OCI-LY3 (cell line): Measurements from ENCODE around the gene CEMIP2.

ENCODE experiments used
- H2AFZ ChIP-seq: fragments of 200-600, 300-600 bp; shearing (Covaris generic); 2 replicates; pipeline ENCODE4 v1.6.0; 2014; ENCODE audit warnings: antibody characterized with exemption, low read depth, low read length
- H3K27ac ChIP-seq: fragments of 200-600, 300-600 bp; sonication (generic); 2 replicates; pipeline ENCODE4 v1.5.1; 2014; ENCODE audit warnings: mild to moderate bottlenecking, low read length, moderate library complexity, mixed read lengths
- H3K27me3 ChIP-seq: fragments of 200-600, 300-600 bp; sonication (generic); 2 replicates; pipeline ENCODE4 v1.6.1; 2014; ENCODE audit warnings: low read depth, low read length, mixed read lengths
- H3K36me3 ChIP-seq: fragments of 200-600, 300-600 bp; sonication (generic); replicated peaks from 2 replicates; pipeline ENCODE3; 2014; ENCODE audit warnings: low read depth, low read length, mixed read lengths
- H3K4me1 ChIP-seq: fragments of 300-600, 200-600 bp; sonication (generic); 2 replicates; pipeline ENCODE4 v1.6.1; 2014; ENCODE audit warnings: low read length, mixed read lengths
- H3K4me2 ChIP-seq: fragments of 200-600, 300-600 bp; sonication (generic); 2 replicates; pipeline ENCODE4 v1.6.1; 2014; ENCODE audit warnings: low read length, mixed read lengths
- H3K4me3 ChIP-seq: fragments of 300-600, 200-600 bp; sonication (generic); 2 replicates; pipeline ENCODE4 v1.5.1; 2014; ENCODE audit warnings: antibody characterized with exemption, mild to moderate bottlenecking, low read length, moderate library complexity
- H3K79me2 ChIP-seq: fragments of 300-600, 200-600 bp; shearing (Covaris generic); 2 replicates; pipeline ENCODE4 v1.6.1; 2014; ENCODE audit warnings: mild to moderate bottlenecking, low read length, mixed read lengths
- H3K9ac ChIP-seq: fragments of 300-600, 200-600 bp; shearing (Covaris generic); 2 replicates; pipeline ENCODE4 v1.6.0; 2014; ENCODE audit warnings: mild to moderate bottlenecking, low read length, moderate library complexity
- H3K9me3 ChIP-seq: fragments of 200-600, 300-600 bp; shearing (Covaris generic); 2 replicates; pipeline ENCODE4 v1.6.1; 2014; ENCODE audit warnings: low read length, mixed read lengths; ENCODE audit not compliant: insufficient read depth
- H4K20me1 ChIP-seq: fragments of 200-600, 300-600 bp; sonication (generic); 2 replicates; pipeline ENCODE4 v1.6.1; 2016; ENCODE audit warnings: low read length, mixed read lengths; ENCODE audit not compliant: insufficient read depth
- CTCF ChIP-seq: fragments of 200-600, 300-600 bp; sonication (generic); IDR thresholded peaks from 2 replicates; pipeline ENCODE4 v1.5.1; 2014; ENCODE audit warnings: antibody characterized with exemption, low read length, low read depth
- EZH2phosphoT487 ChIP-seq: fragments of 200-600 bp; shearing (Covaris generic); IDR thresholded peaks from 2 replicates; pipeline ENCODE4 v1.6.1; 2018; ENCODE audit warnings: antibody characterized with exemption, mixed run types, low read depth

Gene CEMIP2

GRCh38 chr9:71652480-71652879 lies 115.8 kb downstream of the CEMIP2 start:
- no peak overlapping the region for H3K9ac ChIP-seq
- H3K27ac ChIP-seq, result no peak overlapping the region
- no peaks in the 10 kb centered on the region for H3K36me3 ChIP-seq
- H3K79me2 ChIP-seq, result no peaks in the 10 kb centered on the region
- H4K20me1 ChIP-seq, result no peaks in the 10 kb centered on the region
- no peak overlapping the region for H2AFZ ChIP-seq
- no peak overlapping the region for H3K4me2 ChIP-seq
- 0 out of 2 replicates have a peak, but pooled peaks cover 2% of the 10 kb centered on the region for H3K27me3 ChIP-seq
- TF ChIP-seq EZH2phosphoT487 (no peak), CTCF (no peak)
- H3K9me3 ChIP-seq, result peaks cover under 1% of the 10 kb centered on the region; the same call in 1 of the 2 replicates
- H3K4me1 ChIP-seq, result peaks cover 1% of the 10 kb centered on the region
- no peak overlapping the region for H3K4me3 ChIP-seq

GRCh38 chr9:71648453-71648852 lies 119.9 kb downstream of the CEMIP2 start:
- no peaks in the 10 kb centered on the region for H3K79me2 ChIP-seq
- peaks cover 10% of the 10 kb centered on the region for H3K4me1 ChIP-seq
- H3K9ac ChIP-seq, result no peak overlapping the region
- H4K20me1 ChIP-seq, result no peaks in the 10 kb centered on the region
- H3K9me3 ChIP-seq, result no peaks in the 10 kb centered on the region
- no peak overlapping the region for H3K27ac ChIP-seq
- H3K4me2 ChIP-seq, result no peak overlapping the region
- TF ChIP-seq CTCF (no peak), EZH2phosphoT487 (no peak)
- 0 out of 2 replicates have a peak, but pooled peaks cover 4% of the 10 kb centered on the region for H3K27me3 ChIP-seq
- H3K36me3 ChIP-seq, result no peaks in the 10 kb centered on the region
- H3K4me3 ChIP-seq, result no peak overlapping the region
- no peak overlapping the region for H2AFZ ChIP-seq

GRCh38 chr9:71647094-71647591 lies 121.2 kb downstream of the CEMIP2 start:
- no peak overlapping the region for H2AFZ ChIP-seq
- H3K9ac ChIP-seq, result no peak overlapping the region
- H3K36me3 ChIP-seq, result no peaks in the 10 kb centered on the region
- no peaks in the 10 kb centered on the region for H3K79me2 ChIP-seq
- H3K9me3 ChIP-seq, result no peaks in the 10 kb centered on the region
- H4K20me1 ChIP-seq, result no peaks in the 10 kb centered on the region
- 0 out of 2 replicates have a peak, but pooled peaks cover 4% of the 10 kb centered on the region for H3K27me3 ChIP-seq
- H3K4me1 ChIP-seq, result peaks cover 12% of the 10 kb centered on the region
- TF ChIP-seq CTCF (no peak), EZH2phosphoT487 (no peak)
- H3K4me3 ChIP-seq, result 0 out of 2 replicates have a peak overlapping the region, but pooled peaks have one; percentile 3
- no peak overlapping the region for H3K27ac ChIP-seq
- H3K4me2 ChIP-seq, result peak overlapping the region; percentile 32

GRCh38 chr9:71646131-71646530 lies 122.2 kb downstream of the CEMIP2 start:
- Histone ChIP-seq H3K4me2 (no peak overlapping the region), H3K27ac (no peak overlapping the region), H3K4me3 (no peak overlapping the region), H2AFZ (no peak overlapping the region), H3K4me1 (peaks cover 13% of the 10 kb centered on the region), H3K27me3 (0 out of 2 replicates have a peak, but pooled peaks cover 4% of the 10 kb centered on the region), H3K79me2 (no peaks in the 10 kb centered on the region), H4K20me1 (no peaks in the 10 kb centered on the region), H3K9me3 (no peaks in the 10 kb centered on the region), H3K9ac (no peak overlapping the region), H3K36me3 (no peaks in the 10 kb centered on the region)
- TF ChIP-seq EZH2phosphoT487, result no peak
- TF ChIP-seq CTCF, result no peak
